ENCODE measurements around the gene FSD2. TPM values are rescaled to one million over a fixed set of nuclear protein-coding genes. Genes with fewer than 3 reads are reported as not detected.

The FSD2 gene
- total and polyA plus RNA-seq, 9 of the 15 experiments (the other 6 are each of a cell fraction or from before 2014, with no cell fraction given) = 0.01 to 0.06 TPM; not detected in 7

DNA sequence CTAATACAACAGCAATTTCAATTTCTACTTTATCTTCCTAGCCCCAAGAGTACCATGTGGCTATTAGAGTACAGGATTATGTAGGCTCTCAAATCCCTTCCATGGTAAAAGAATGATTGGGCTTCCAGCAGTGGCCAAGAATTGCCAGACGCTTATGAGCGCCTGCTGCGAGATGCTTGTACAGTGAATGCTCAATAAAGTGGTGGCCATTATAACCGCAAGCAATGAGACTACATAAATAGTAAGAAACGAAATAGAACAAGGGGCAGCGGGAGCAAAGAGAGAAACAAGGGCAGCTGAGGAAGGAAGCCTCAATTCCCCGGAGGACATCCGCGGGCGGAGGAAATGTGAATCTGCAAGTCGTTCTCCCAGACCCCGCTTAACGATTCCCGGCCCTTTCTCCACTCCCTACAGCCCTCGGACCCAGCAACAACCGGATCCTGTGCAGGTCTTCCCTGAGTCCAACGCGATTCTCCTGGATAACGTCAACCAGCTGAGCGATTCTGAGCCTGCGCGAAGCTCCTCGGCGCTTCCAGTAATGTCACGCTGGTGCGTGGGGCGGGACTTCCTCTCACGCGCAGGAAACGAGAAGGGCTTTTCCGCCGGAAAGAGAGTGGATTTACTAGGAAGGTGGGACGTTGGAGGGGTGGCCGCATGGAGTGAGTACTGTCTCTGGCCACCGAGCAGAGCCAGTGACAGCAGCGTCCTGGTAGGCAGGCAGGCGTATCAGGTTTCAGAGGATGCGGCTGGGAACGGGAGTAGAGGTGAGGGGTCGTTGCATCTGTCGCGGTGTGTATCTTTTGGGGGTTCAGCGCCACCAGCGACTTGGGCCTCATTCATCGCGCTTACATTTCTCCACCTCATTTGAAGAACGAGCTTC is 55.7 kb downstream of the FSD2 start (continued):
- peak; percentile 31; the same call in 1 of the 2 replicates for TF ChIP-seq ERF (CRISPR knock-in tag; IDR thresholded peaks at IDR 0.05)
- peak; percentile 75 for TF ChIP-seq BHLHE40 (IDR thresholded peaks at IDR 0.05; ENCODE audit: low read length)
- no peak for TF ChIP-seq PTTG1 (tag; IDR thresholded peaks at IDR 0.05; ENCODE audit: low read depth)
- 0 out of 2 replicates have a peak, but pooled peaks have one; percentile 34 for TF ChIP-seq ZNF384 (IDR thresholded peaks at IDR 0.05; ENCODE audit: low read depth, low read length)
- TF ChIP-seq, protein P1, sequence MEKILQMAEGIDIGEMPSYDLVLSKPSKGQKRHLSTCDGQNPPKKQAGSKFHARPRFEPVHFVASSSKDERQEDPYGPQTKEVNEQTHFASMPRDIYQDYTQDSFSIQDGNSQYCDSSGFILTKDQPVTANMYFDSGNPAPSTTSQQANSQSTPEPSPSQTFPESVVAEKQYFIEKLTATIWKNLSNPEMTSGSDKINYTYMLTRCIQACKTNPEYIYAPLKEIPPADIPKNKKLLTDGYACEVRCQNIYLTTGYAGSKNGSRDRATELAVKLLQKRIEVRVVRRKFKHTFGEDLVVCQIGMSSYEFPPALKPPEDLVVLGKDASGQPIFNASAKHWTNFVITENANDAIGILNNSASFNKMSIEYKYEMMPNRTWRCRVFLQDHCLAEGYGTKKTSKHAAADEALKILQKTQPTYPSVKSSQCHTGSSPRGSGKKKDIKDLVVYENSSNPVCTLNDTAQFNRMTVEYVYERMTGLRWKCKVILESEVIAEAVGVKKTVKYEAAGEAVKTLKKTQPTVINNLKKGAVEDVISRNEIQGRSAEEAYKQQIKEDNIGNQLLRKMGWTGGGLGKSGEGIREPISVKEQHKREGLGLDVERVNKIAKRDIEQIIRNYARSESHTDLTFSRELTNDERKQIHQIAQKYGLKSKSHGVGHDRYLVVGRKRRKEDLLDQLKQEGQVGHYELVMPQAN (IDR thresholded peaks at IDR 0.05; ENCODE audit: borderline replicate concordance) = peak; percentile 98
- TF ChIP-seq, protein P2, sequence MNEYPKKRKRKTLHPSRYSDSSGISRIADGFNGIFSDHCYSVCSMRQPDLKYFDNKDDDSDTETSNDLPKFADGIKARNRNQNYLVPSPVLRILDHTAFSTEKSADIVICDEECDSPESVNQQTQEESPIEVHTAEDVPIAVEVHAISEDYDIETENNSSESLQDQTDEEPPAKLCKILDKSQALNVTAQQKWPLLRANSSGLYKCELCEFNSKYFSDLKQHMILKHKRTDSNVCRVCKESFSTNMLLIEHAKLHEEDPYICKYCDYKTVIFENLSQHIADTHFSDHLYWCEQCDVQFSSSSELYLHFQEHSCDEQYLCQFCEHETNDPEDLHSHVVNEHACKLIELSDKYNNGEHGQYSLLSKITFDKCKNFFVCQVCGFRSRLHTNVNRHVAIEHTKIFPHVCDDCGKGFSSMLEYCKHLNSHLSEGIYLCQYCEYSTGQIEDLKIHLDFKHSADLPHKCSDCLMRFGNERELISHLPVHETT (CRISPR knock-in tag; conservative IDR thresholded peaks at IDR 0.05 in 1 of 2, IDR thresholded peaks at IDR 0.05 in 1 of 2) = no peak; a peak in 1 of 4 replicates
- no peak for TF ChIP-seq E2F3 (CRISPR knock-in tag; IDR thresholded peaks at IDR 0.05)
- peak; percentile 50; the same call in 1 of the 2 replicates for TF ChIP-seq JUND (IDR thresholded peaks at IDR 0.05; ENCODE audit: borderline replicate concordance, low read depth, low read length)
- no peak; the same call in 2 of the 3 replicates for TF ChIP-seq JUND (tag; IDR thresholded peaks at IDR 0.05; ENCODE audit: borderline replicate concordance, low read depth, low read length)
- peak; percentile 94 for TF ChIP-seq POLR2AphosphoS5 (IDR thresholded peaks at IDR 0.05; ENCODE audit: control insufficient read depth, insufficient read depth, low read depth, low read length)
- TF ChIP-seq, protein P3, sequence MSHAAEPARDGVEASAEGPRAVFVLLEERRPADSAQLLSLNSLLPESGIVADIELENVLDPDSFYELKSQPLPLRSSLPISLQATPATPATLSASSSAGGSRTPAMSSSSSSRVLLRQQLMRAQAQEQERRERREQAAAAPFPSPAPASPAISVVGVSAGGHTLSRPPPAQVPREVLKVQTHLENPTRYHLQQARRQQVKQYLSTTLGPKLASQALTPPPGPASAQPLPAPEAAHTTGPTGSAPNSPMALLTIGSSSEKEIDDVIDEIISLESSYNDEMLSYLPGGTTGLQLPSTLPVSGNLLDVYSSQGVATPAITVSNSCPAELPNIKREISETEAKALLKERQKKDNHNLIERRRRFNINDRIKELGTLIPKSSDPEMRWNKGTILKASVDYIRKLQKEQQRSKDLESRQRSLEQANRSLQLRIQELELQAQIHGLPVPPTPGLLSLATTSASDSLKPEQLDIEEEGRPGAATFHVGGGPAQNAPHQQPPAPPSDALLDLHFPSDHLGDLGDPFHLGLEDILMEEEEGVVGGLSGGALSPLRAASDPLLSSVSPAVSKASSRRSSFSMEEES (CRISPR knock-in tag; IDR thresholded peaks at IDR 0.05) = no peak
- TF ChIP-seq ADNP (tag; IDR thresholded peaks at IDR 0.05) = no peak
- TF ChIP-seq, protein P4, sequence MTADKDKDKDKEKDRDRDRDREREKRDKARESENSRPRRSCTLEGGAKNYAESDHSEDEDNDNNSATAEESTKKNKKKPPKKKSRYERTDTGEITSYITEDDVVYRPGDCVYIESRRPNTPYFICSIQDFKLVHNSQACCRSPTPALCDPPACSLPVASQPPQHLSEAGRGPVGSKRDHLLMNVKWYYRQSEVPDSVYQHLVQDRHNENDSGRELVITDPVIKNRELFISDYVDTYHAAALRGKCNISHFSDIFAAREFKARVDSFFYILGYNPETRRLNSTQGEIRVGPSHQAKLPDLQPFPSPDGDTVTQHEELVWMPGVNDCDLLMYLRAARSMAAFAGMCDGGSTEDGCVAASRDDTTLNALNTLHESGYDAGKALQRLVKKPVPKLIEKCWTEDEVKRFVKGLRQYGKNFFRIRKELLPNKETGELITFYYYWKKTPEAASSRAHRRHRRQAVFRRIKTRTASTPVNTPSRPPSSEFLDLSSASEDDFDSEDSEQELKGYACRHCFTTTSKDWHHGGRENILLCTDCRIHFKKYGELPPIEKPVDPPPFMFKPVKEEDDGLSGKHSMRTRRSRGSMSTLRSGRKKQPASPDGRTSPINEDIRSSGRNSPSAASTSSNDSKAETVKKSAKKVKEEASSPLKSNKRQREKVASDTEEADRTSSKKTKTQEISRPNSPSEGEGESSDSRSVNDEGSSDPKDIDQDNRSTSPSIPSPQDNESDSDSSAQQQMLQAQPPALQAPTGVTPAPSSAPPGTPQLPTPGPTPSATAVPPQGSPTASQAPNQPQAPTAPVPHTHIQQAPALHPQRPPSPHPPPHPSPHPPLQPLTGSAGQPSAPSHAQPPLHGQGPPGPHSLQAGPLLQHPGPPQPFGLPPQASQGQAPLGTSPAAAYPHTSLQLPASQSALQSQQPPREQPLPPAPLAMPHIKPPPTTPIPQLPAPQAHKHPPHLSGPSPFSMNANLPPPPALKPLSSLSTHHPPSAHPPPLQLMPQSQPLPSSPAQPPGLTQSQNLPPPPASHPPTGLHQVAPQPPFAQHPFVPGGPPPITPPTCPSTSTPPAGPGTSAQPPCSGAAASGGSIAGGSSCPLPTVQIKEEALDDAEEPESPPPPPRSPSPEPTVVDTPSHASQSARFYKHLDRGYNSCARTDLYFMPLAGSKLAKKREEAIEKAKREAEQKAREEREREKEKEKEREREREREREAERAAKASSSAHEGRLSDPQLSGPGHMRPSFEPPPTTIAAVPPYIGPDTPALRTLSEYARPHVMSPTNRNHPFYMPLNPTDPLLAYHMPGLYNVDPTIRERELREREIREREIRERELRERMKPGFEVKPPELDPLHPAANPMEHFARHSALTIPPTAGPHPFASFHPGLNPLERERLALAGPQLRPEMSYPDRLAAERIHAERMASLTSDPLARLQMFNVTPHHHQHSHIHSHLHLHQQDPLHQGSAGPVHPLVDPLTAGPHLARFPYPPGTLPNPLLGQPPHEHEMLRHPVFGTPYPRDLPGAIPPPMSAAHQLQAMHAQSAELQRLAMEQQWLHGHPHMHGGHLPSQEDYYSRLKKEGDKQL (CRISPR knock-in tag; IDR thresholded peaks at IDR 0.05; ENCODE audit: borderline replicate concordance) = no peak
- no peak; the same call in 1 of the 2 replicates for TF ChIP-seq RB1 (IDR thresholded peaks at IDR 0.05; ENCODE audit: low read depth)
- TF ChIP-seq ZNF124 (CRISPR knock-in tag; IDR thresholded peaks at IDR 0.05) = no peak
- TF ChIP-seq PHTF2 (CRISPR knock-in tag; IDR thresholded peaks at IDR 0.05) = no peak
